HepG2 (cell line): ENCODE data around the gene OBSL1. TPM values are rescaled to one million over a fixed set of nuclear protein-coding genes. Genes with fewer than 3 reads are reported as not detected.

Experiments
- GFI1 ChIP-seq: sonication (generic); formaldehyde crosslinking; IDR thresholded peaks from 2 replicates; pipeline ENCODE4 v1.5.0; 2020; ENCODE audit warnings: missing genetic modification reagents, mild to moderate bottlenecking, borderline replicate concordance
- HCFC1 ChIP-seq: fragments of 150-350 bp; IDR thresholded peaks from 2 replicates; pipeline ENCODE4 v1.6.1; 2014; ENCODE audit warnings: low read depth, low read length
- HDAC1 ChIP-seq: sonication (generic); formaldehyde crosslinking; IDR thresholded peaks from 2 replicates; pipeline ENCODE4 v1.5.1; 2020; ENCODE audit warnings: mild to moderate bottlenecking, missing genetic modification reagents
- SKIL ChIP-seq: sonication (generic); formaldehyde crosslinking; IDR thresholded peaks from 2 replicates; pipeline ENCODE4 v1.8.0; 2022; ENCODE audit warnings: missing genetic modification reagents, mild to moderate bottlenecking, moderate library complexity, borderline replicate concordance
- SMAD3 ChIP-seq: sonication (generic); formaldehyde crosslinking; IDR thresholded peaks from 2 replicates; pipeline ENCODE4 v1.4.0; 2020; ENCODE audit warnings: missing genetic modification reagents
- SNAI1 ChIP-seq: sonication (generic); formaldehyde crosslinking; IDR thresholded peaks from 2 replicates; pipeline ENCODE4 v1.5.0; 2020; ENCODE audit warnings: mild to moderate bottlenecking, missing genetic modification reagents, borderline replicate concordance
- YY1 ChIP-seq: IDR thresholded peaks from 2 replicates; pipeline ENCODE4 v1.6.1; 2011; ENCODE audit warnings: low read length, low read depth, moderate library complexity, mild to moderate bottlenecking; ENCODE audit not compliant: insufficient read depth, insufficient replicate concordance
- ZBED4 ChIP-seq: sonication (generic); formaldehyde crosslinking; IDR thresholded peaks from 2 replicates; pipeline ENCODE4 v1.4.0; 2020; ENCODE audit warnings: missing genetic modification reagents, borderline replicate concordance
- ZBTB7B ChIP-seq: sonication (generic); formaldehyde crosslinking; IDR thresholded peaks from 2 replicates; pipeline ENCODE4 v1.4.0; 2020; ENCODE audit warnings: missing genetic modification reagents
- ZNF251 ChIP-seq: sonication (generic); formaldehyde crosslinking; IDR thresholded peaks from 2 replicates; pipeline ENCODE4 v1.9.0; 2021; ENCODE audit warnings: mild to moderate bottlenecking, missing genetic modification reagents
- ZNF441 ChIP-seq: sonication (generic); formaldehyde crosslinking; IDR thresholded peaks from 2 replicates; pipeline ENCODE4 v1.7.0; 2021; ENCODE audit warnings: missing genetic modification reagents, borderline replicate concordance
- ZNF549 ChIP-seq: sonication (generic); formaldehyde crosslinking; IDR thresholded peaks from 2 replicates; pipeline ENCODE4 v1.5.0; 2020; ENCODE audit warnings: missing genetic modification reagents
- ZNF563 ChIP-seq: sonication (generic); formaldehyde crosslinking; IDR thresholded peaks from 2 replicates; pipeline ENCODE4 v1.8.0; 2022; ENCODE audit warnings: mild to moderate bottlenecking, moderate library complexity, missing genetic modification reagents
- ZNF766 ChIP-seq: sonication (generic); formaldehyde crosslinking; IDR thresholded peaks from 2 replicates; pipeline ENCODE4 v1.5.0; 2020; ENCODE audit warnings: missing genetic modification reagents, borderline replicate concordance
- ZNF83 ChIP-seq: sonication (generic); formaldehyde crosslinking; IDR thresholded peaks from 2 replicates; pipeline ENCODE4 v1.4.0; 2020; ENCODE audit warnings: missing genetic modification reagents, mild to moderate bottlenecking, borderline replicate concordance
- polyA plus RNA-seq, 8 experiments: library from polyadenylated mRNA; depleted of rRNA in 3 of 8; stranded (reverse) in 7 of 8; unstranded in 1 of 8; fragments of >200 nt; fragmentation: Illumina TruSeq in 4 of 8; extraction: Trizol in 4 of 8; gene quantifications; 2 replicates each; pipeline versions ENCODE4 v1.2.1 to v1.2.3, GENCODE V29; 2011 to 2016; ENCODE audit warnings: low read depth in 4 of 8, missing spikeins in 1 of 8, mixed read lengths in 1 of 8; ENCODE audit not compliant: insufficient read depth in 1 of 8
- total RNA-seq, 5 experiments: library from RNA; depleted of rRNA; stranded (reverse); fragments of >200 nt; fragmentation: Illumina TruSeq; extraction: Trizol; gene quantifications; 2 replicates each; pipeline ENCODE4 v1.2.3, GENCODE V29; 2016; ENCODE audit warnings: low read depth in 1 of 5
- TF ChIP-seq, protein P1 (sequence below): sonication (generic); formaldehyde crosslinking; conservative IDR thresholded peaks from 2 replicates; pipeline ENCODE4 v1.4.0; 2020; ENCODE audit warnings: mild to moderate bottlenecking, missing genetic modification reagents, moderate library complexity
- TF ChIP-seq, protein P2 (sequence below): sonication (generic); formaldehyde crosslinking; conservative IDR thresholded peaks from 2 replicates; pipeline ENCODE4 v1.8.0; 2022; ENCODE audit warnings: missing genetic modification reagents

OBSL1 gene
- total and polyA plus RNA-seq, 2 of the 13 experiments (the other 11 are each of a cell fraction or from before 2014, with no cell fraction given): 86.7 to 218 TPM

DNA sequence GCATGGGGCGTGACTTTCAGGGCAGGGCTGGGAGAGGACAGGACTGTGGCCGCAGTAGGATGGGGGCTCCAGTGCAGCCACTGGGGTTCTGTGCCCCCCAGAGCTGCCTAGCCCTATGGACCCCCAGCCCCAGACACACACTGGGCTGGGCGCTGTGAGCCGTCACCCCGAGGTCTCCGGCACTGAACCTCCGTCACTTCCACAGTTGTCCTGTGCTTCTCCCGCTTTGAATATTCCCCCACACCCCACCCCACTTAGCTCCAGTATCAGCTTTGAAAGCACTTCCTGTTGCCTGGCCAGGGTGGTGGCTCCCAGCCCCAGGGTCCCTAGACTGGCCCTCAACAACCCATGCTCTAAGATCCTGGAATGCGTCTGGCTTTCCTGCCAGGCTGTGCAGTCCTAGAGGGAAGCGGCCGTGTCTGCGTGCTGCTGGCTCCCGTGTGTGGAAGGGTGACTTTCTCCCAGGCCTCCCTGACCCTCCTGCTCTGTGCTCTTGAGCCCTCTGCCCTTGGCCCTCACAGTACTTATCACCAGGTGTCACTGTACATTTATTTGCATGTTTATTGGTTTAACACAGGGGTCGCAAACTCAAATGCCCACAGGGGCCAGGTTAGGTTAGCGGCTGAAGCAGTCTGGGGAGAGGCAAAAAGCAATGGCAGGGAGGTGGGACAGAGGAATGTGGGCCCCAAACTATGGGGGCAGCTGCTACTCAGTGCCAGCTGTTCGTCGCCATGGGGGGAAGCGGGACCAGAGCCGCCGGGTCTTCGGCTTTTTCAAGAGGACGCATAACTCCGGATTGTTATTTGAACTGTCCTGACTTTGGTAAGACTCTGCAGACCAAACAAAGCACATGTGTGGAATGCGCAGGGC is 9.9 kb downstream of the OBSL1 start (continued):
- TF ChIP-seq GFI1 (no peak), HCFC1 (no peak), ZNF251 (CRISPR knock-in tag) (peak; percentile 25; the same call in 1 of the 2 replicates), ZNF563 (no peak), ZNF549 (CRISPR knock-in tag) (no peak), ZNF766 (CRISPR knock-in tag) (no peak), ZBTB7B (CRISPR knock-in tag) (no peak), SMAD3 (no peak), YY1 (no peak), HDAC1 (CRISPR knock-in tag) (peak; percentile 46; the same call in 1 of the 2 replicates), ZBED4 (no peak; the same call in 1 of the 2 replicates), ZNF441 (CRISPR knock-in tag) (no peak), SKIL (peak; percentile 17; the same call in 1 of the 2 replicates), ZNF83 (CRISPR knock-in tag) (no peak; the same call in 1 of the 2 replicates), SNAI1 (CRISPR knock-in tag) (no peak)
- TF ChIP-seq, protein P1, sequence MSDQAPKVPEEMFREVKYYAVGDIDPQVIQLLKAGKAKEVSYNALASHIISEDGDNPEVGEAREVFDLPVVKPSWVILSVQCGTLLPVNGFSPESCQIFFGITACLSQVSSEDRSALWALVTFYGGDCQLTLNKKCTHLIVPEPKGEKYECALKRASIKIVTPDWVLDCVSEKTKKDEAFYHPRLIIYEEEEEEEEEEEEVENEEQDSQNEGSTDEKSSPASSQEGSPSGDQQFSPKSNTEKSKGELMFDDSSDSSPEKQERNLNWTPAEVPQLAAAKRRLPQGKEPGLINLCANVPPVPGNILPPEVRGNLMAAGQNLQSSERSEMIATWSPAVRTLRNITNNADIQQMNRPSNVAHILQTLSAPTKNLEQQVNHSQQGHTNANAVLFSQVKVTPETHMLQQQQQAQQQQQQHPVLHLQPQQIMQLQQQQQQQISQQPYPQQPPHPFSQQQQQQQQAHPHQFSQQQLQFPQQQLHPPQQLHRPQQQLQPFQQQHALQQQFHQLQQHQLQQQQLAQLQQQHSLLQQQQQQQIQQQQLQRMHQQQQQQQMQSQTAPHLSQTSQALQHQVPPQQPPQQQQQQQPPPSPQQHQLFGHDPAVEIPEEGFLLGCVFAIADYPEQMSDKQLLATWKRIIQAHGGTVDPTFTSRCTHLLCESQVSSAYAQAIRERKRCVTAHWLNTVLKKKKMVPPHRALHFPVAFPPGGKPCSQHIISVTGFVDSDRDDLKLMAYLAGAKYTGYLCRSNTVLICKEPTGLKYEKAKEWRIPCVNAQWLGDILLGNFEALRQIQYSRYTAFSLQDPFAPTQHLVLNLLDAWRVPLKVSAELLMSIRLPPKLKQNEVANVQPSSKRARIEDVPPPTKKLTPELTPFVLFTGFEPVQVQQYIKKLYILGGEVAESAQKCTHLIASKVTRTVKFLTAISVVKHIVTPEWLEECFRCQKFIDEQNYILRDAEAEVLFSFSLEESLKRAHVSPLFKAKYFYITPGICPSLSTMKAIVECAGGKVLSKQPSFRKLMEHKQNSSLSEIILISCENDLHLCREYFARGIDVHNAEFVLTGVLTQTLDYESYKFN (CRISPR knock-in tag): peak; percentile 61
- TF ChIP-seq, protein P2, sequence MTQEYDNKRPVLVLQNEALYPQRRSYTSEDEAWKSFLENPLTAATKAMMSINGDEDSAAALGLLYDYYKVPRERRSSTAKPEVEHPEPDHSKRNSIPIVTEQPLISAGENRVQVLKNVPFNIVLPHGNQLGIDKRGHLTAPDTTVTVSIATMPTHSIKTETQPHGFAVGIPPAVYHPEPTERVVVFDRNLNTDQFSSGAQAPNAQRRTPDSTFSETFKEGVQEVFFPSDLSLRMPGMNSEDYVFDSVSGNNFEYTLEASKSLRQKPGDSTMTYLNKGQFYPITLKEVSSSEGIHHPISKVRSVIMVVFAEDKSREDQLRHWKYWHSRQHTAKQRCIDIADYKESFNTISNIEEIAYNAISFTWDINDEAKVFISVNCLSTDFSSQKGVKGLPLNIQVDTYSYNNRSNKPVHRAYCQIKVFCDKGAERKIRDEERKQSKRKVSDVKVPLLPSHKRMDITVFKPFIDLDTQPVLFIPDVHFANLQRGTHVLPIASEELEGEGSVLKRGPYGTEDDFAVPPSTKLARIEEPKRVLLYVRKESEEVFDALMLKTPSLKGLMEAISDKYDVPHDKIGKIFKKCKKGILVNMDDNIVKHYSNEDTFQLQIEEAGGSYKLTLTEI (CRISPR knock-in tag): no peak
